Right hindlimb (tissue), 1 donor: Measurements from ENCODE around the gene FAM47E.
"Not testable (repeated sequence)": the region's sequence is repeated elsewhere in the genome, so short reads cannot be mapped to it uniquely, and the experiment has no call there.

ENCODE experiments used
- DNase-seq: peaks from one replicate; pipeline ENCODE4 v3.0.0-alpha.2; 2018

The FAM47E gene

DNA sequence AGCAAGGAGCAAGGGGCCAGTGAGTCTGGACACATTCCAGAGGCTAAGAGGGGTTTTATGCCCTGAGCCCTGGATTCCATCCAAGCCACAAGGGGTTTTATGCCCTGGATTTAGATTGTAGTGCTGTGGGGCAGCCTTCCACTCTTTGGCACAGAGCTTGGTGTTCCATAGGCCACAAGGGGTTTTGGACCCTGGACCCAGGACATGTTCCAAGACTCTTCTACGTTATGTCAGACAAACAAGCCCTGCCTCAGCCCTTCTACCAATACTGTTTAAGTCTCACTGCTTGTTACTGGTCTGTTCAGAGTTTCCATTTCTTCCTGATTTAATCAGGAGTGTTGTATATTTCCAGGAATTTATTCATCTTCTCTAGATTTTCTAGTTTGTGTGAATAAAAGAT lies 25.1 kb upstream of the FAM47E start:
- no peak for DNase-seq

DNA sequence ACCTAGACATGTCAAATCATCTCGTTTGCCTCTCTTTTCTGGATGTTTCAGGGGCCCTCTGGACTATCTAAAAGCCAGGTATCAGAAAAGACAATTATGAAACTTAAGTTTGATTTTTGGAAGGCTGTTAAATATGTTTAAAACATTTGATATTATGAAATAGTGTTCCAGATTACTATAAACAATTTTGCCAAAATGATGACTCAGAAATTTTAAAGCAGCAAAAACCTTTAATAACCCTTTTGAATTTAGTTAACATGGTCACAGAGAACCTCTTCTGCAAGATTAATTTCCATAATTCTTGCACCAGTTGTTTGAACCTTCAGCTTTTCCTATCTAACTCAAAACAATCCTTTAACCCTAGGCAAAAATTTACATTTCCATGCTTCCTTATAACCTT lies 18.8 kb upstream of the FAM47E start:
- DNase-seq, result no peak

DNA sequence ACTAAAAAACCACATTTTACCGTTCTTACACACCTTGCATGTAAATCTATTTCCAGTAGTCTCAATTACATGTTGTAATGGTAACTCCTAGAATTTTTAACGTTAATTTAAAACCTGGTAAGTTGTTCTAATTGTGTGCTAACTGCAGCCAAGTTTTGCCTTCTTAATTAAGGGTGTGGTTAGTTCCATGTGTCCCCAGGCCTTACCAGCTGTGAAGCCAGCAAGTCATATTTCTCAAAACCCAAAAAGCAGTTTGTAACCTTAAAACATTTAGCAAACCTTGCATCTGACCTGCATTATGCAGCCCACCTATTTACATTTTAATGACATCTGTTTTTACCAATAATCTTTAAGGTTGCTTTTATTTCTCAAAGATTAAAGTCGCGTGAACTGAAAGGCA lies 18.4 kb upstream of the FAM47E start:
- DNase-seq, result no peak

DNA sequence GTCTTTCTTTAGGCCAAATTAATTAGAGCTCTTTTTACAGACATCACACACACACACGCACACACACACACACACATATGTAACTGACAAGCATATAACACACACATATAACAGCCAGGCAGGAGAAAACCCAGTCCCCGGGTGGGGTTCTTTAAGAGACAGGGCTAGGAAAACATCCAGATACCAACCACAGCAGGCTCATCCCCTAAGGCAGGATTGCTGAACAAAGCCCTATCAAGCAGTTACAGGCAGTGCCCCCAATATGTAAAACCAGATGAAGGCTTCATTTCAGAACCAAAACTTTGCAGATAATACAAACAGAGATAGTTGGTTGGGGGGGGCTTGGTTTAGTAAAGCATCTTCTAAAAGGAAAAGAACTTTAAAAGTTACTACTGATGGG lies 18.0 kb upstream of the FAM47E start:
- DNase-seq, result no peak

DNA sequence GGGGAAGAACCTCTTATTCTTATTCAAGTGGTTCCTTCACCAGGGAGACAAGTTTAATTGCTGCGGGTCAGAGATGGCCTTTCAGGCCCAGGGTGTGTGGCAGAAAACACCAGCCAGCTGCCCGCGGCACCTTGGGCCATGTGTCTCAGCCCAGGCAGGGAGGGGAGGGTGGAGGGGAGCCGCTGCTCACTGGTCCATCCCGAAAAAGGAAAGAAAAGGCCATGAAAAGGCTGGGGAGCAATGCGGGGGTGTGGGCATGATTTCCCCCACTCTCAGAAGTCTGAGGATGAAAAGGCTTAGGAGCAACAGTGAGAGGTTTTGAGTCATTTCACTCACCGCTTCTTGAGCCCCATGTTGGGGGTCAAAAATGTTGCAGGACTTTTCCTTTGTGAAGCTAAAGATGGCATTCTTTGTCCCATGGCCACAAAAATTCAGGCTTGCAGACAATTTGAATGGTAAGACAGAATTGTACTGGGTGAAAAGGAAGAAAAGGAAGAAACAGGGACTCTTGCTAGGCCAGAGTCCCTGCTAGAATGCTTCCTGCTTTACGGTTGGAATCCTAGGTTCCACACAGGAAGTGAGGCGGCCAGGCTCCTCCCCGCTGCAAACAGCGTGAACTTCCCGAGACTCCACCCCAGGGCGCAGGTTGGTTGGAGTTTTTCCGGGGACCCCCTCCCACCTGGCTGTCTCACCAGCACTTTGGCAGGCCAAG lies 17.4 kb upstream of the FAM47E start:
- no peak for DNase-seq

DNA sequence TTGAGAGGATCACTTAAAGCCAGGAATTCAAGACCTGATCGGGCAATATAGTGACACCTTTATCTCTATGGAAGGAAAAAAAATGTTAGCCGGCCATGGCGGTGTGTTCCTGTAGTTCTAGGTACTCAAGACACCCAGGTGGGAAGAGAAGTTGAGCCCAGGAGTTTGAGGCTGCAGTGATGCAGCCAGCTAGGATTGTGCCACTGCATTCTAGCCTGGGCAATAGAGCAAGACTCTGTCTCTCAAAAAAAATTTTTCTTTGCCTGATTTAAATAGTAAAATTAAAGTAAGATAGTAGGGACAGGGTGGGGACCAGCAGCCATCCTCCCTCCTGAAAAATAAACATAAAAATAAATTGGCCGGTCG lies 16.9 kb upstream of the FAM47E start:
- DNase-seq, result no peak

DNA sequence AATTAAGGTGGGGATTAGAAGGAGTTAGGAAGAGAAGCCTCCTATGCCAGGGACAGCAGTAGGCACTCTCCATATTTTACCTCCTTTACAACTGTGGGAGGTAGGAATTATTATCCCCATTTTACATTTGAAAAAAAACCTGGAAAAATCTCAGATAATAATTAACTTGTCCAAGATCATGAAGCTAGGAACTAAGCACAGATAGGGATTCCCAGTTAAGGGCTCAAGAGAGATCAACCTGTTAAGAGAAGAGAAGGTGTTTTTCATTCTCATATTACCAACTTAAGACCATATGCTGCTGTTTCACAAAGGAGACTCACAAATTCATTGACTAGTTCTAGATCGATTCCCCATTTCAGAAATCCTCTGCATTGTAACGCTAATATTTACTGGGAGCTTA lies 16.1 kb upstream of the FAM47E start:
- no peak for DNase-seq

DNA sequence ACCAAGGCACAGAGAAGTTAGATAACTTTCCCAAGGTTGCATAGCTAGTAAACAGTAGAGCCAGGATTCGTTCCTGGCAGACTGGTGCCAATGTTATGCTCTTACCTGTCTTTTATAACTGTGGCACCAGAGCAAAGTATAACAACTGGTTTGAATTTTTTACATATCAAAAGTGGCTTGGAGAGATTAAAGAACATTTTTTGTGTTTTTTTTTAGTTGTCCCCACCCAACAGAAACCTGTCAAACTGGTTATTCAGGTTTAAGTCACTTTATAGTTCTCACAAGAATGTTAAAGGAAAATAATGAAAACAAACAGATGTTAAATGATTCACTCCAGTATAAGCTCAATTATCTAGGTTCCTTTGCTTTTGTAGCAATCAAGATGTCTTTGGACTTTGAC lies 15.6 kb upstream of the FAM47E start:
- DNase-seq, result no peak

DNA sequence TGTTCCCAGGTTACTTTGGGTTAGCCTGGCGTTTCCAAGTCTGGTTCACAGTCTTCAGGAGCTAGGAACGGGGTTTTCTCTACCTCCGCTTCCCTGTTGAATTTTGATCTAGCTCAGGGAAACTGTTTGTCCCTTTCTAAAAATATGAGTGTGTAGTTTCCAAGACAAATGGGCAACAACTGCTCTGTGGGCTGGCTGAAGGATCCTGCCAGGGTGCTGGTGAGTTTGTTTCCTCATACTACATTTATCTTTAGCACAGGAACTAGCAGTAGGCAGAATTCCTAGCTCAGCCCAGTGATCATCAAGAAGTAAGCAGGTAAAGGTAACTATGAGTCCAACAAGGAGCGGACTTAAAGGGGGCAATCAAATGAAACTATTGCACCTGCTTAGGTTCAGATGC lies 13.3 kb upstream of the FAM47E start:
- no peak for DNase-seq

DNA sequence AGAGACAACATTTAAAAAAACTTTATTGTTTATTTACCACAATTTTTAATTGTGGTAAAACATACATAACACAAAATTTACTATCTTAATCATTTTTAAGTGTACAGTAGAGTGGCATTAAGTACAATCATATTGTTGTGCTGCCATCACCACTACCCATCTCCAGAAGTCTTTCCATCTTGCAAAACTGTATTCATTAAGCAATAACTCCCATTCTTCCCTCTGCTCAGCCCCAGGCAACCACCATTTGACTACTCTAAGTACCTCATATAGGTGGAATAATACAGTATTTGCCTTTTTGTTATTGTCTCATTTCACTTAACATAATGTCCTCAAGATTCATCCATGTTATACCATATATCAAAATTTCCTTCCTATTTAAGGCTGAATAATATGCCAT lies 12.8 kb upstream of the FAM47E start:
- DNase-seq, result no peak

DNA sequence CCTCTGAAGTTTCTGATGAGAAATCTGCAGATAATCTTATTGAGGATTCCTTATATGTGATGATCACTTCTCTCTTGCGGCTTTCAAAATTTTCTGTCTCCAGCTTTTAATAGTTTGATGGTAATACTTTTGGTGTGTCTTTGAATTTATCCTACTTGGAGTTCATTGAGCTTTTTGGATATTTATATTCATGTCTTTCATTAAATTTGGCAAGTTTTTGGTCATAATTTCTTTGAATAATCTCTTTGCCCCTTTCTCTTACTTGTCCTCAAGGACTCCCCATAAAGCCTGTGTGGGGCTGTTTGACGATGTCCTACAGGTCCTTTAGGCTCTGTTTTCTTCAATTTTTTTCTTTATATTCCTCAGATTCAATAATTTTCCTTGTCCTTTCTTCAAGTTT lies 11.3 kb upstream of the FAM47E start:
- DNase-seq, result no peak

DNA sequence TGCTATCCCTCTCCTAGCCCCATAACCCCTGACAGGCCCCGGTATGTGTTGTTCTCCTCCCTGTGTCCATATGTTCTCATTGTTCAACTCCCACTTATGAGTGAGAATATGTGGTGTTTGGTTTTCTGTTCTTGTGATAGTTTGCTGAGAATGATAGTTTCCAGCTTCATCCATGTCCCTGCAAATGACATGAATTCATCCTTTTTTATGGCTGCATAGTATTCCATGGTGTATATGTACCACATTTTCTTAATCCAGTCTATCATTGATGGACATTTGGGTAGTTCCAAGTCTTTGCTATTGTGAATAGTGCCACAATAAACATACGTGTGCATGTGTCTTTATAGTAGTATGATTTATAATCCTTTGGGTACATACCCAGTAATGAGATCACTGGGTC lies 7.6 kb upstream of the FAM47E start:
- DNase-seq, result not testable (repeated sequence)

DNA sequence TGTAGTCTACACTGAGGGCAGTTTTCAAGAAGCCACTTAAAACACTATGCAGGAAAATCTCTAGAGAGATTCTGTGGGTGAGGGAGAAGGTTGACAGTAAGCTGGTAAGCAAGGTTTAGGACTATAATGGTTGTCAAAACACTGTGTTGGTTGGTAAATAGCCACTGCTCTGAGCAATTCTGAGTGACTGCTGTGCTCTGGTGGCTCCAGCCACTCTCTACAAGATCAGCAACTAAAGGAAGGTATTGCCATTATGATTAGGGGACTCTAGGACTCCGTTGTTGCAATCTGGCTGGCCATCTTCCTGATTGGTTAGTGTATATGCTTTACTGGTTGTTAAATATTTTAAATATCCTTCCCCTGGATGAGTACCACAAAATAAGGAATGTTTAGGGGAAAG lies 5.5 kb upstream of the FAM47E start:
- no peak for DNase-seq

DNA sequence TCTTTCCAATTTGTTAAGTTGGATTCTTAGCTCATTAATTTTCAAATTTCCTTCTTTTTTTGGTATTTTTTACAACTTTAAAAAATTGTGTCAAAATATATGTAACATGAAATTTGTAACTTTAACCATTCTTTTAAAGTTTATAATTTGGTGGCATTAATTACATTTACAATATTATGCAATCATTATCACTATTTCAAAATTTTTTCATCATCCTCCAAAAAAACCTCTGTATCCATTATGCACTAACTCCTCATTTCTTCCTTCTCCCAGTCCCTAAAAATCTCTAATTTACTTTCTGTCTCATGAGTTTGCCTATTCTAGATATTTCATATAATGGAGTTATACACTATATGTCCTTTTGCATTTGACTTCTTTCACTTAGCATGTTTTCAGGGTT lies 4.7 kb upstream of the FAM47E start:
- no peak for DNase-seq

DNA sequence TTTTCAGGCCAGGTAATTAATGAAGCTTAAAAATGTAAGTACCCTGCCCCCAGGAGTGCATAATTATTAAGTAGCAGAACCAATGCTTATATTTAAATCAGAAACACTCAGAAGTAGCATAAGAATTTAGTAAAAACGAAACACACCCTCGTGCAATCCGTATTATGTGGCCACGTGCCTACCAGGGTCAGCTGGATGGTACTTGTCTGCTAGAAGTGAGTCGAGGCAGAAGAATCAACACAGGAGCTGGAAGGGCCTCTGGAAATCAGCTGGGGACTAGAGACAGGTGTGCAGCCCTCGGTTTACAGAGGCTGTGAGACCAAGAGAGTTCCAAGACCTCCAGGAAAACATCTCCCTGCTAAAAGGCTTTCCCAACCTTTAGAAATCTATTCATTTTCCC lies 559 bp upstream of the FAM47E start:
- no peak for DNase-seq

DNA sequence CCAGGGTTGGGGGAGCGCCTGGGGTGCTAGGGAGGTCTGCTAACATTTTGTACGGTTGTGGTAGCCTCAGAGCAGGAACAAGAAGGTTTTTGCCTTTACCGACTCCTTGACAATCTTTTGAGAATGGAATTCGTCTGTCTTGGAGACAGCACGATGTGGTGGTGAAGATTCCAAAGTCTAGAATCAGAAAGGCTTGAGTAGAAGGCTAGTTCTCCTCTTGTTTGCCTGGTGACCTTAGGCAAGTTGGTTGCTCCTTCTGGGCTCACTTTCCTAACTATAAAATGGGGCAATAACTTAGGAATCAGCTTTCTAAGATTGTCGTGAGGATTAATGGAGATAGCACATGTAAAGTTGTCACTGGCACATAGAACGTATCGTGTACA lies 741 bp downstream of the FAM47E start:
- DNase-seq, result no peak

DNA sequence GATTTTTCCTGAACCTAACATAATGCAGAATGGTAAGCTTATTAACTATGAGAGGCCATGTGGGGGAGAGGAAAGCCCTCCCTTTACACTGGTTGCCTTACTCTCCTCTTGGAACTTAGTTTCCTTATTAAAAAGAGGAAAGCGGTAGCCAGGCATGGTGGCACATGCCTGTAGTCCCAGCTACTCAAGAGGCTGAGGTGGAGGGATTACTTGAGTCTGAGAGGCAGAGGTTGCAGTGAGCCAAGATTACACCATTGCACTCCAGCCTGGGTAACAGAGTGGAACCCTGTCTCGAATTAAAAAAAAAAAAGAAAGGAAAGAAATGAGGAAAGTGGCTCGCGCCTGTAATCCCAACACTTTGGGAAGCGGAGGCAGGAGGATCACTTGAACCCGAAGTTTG lies 2.0 kb downstream of the FAM47E start:
- no peak for DNase-seq

DNA sequence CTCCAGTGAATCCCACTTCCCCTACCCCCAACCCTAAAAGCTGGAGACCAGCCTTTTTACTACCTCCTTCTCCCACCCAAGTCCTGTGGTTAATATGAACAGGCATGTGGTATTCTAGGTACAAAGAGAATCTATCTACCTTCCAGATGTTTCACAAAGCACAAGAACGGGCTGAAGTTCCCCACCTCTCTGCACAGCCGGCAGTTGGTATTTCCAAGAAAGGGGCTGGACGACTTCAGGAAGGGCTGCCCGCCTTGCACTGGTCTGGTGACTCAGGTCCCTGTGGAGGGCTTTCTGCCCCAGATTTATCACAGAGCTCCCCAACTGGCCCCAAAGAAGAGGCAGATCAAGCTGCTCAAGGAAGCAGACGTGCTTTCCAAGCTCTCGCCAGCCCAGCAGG lies 4.5 kb downstream of the FAM47E start:
- DNase-seq, result no peak

DNA sequence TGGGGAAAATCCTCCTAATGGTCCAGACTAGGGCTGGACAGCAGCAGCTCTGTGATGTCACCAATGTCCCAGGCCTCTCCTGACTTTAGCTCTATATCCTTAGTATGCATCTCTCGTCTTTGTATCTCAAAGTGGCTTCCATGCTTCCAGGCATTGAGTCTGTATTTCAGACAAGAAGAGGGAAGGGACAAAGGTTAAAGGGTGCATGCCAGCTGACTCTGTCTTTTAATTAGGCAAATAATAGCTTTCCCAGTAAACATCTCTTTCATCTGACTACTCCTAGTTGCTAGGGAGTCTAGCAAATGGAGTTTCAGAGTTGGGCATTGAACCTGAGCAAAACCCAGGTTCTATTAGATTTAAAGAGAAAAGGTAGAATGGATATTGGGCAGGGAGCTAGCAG lies 5.4 kb downstream of the FAM47E start:
- no peak for DNase-seq

DNA sequence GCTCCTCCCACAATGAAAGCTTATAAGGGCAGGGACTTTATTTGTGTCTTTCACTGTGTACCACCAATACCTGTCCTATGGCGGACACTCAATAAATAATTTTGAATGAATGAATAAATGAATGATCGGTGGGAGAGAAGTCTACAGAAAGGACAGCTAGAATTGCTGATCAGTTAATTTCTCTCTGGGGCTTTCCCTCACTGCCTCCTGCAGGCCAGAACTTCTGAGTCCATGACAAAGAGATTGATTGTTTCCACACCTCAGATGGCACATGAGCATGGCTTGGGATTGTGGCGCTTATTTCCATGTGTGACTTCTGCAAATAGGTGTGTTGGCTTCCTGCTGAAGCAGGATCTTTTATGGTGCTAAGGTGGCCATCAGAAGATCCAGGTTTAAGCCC lies 6.3 kb downstream of the FAM47E start:
- no peak for DNase-seq

DNA sequence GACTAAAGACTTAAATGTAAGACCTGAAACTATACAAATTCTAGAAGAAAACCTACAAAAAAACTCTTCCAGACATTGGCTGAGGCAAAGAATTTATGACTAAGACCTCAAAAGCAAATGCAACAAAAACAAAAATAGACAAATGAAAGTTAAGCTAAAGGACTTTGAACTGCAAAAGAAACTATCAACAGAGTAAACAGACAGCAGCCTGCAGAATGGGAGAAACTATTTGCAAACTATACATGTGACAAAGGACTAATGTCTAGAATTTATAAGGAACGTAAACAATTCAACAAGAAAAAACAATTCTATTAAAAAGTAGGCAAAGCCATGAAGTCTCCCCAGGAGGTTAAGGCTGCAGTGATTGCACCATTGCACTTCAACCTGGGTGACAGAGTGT lies 9.1 kb downstream of the FAM47E start:
- no peak for DNase-seq

DNA sequence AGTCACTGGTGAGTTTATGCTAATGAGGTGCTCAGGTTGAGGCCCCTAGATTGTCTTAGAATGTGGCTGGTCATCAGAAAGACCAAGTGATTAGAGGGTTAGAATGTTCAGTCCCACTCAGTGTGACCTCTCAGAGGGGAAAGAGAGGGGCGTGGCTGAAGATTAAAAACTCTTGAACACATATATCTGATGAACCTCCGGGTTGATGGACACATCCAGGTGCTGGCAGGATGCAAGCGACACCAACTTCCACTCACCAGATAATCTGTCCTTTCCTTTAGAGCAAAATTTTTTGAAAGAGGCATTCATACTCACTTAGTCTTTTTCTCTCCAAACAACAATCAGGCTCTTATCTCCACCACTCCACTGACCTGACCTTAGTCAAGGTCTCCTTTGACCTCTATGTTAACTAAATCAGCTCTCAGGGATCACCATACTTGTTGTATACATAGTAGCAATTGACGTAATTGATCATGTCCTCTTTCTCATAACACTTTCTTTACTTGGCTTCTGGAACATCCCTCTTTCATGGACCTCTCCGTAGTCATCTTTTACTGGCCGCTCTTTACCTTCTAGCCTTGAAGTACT lies 14.2 kb downstream of the FAM47E start:
- no peak for DNase-seq

DNA sequence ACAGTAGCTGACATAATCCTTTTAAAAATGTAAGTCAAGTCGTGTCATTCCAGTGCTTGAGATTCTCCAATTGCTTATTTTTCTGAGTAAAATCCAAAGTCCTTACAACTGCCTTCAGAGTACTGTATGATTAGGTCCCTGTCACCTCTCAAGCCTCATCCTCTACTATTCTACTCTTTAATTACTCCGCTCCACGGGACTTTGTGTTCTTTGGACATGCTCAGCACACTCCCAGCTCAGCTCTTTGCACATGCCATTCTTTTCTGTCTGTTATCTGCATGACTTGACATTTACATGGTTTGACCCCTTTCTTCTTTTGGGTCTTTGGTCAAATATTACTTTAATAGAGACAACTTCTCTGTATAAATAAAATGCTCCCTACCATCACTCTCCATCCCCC lies 15.1 kb downstream of the FAM47E start:
- DNase-seq, result no peak

DNA sequence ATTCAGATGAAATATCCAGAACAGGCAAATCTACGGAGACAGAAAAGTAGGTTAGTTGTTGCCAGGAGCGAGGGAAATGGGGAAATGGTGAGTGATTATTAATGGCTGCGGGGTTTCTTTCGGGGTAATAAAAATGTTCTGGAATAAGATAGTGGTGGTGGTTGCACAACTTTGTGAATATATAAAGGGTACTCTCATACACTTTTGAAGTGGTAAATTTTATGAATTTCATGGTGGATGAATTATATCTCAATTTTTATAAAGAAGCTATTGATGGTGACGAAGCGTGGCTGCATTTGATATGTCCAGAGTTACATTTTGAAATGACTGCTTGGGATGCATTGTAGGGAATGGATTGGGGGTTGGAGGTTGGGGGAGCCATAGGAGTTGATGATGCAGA lies 16.3 kb downstream of the FAM47E start:
- DNase-seq, result no peak
